K562 (cell line): Measurements from ENCODE around the gene COL4A4. TPM values are rescaled to one million over a fixed set of nuclear protein-coding genes. Genes with fewer than 3 reads are reported as not detected.

Source experiments
- ATAC-seq: fragments of 200-7000 bp; cut with Tn5 transposase; 3 replicates; pipeline ENCODE4 v1.9.1; 2020; ENCODE audit warnings: moderate library complexity
- BruUV-seq: library from RNA; stranded (reverse); fragments of 400-500 nt; replicated peaks from 2 replicates; lab custom pipeline; 2021; lab: Mats Ljungman, UMichigan
- CTCF ChIA-PET: fragments of 300-600 bp; formaldehyde crosslinking; extraction: SDS; loops from one replicate; lab custom pipeline; 2021; ENCODE audit warnings: low intra/inter-chr PET ratio; lab: Yijun Ruan, JAX
- POLR2A ChIA-PET: fragments of 300-600, 350-650 bp; sonication (Branson Sonifier 250); formaldehyde crosslinking; extraction: SDS; loops from one replicate; lab custom pipeline; 2021; ENCODE audit warnings: antibody characterized with exemption, inconsistent platforms; lab: Yijun Ruan, JAX
- DNase-seq, 4 experiments: peaks; one replicate each; pipeline versions ENCODE4 v3.0.0 to v3.0.0-alpha.2; 2011 to 2018; ENCODE audit warnings: low spot score in 3 of 4, mixed read lengths in 3 of 4; ENCODE audit errors: extremely low read depth in 1 of 4
- FAIRE-seq: peaks from 2 replicates; lab custom pipeline; 2011; peaks lifted over from hg19 to GRCh38; lab: Jason Lieb, UNC
- H2AFZ ChIP-seq: 2 replicates; pipeline ENCODE4 v1.6.0; 2011; ENCODE audit warnings: low read depth, low read length, control low read depth, inconsistent platforms
- H3K27ac ChIP-seq: fragments of 200-600 bp; 3 replicates; pipeline ENCODE4 v1.8.0; 2011; ENCODE audit warnings: low read depth, mild to moderate bottlenecking, control low read depth, inconsistent platforms, low read length, moderate library complexity, mixed read lengths; ENCODE audit errors: extremely low read depth
- H3K27me3 ChIP-seq, 2 experiments: fragments of 300-600 bp in 1 of 2; 2 replicates in 1 of 2; 3 replicates in 1 of 2; pipeline versions ENCODE4 v1.6.0 to v1.8.0; 2011; ENCODE audit warnings: inconsistent platforms in 2 of 2, low read length in 2 of 2, mild to moderate bottlenecking in 1 of 2, mixed read lengths in 1 of 2, moderate library complexity in 1 of 2; ENCODE audit not compliant: control insufficient read depth in 2 of 2, insufficient read depth in 2 of 2
- H3K36me3 ChIP-seq: fragments of 300-600 bp; 3 replicates; pipeline ENCODE4 v1.8.0; 2011; ENCODE audit warnings: mild to moderate bottlenecking, low read length, inconsistent platforms; ENCODE audit not compliant: control insufficient read depth, insufficient read depth
- H3K4me1 ChIP-seq, 2 experiments: fragments of 200-600 bp in 1 of 2; replicated peaks in 1 of 2; 2 replicates in 1 of 2; 3 replicates in 1 of 2; pipeline versions ENCODE4 v1.5.1 to v1.8.0; 2011; ENCODE audit warnings: inconsistent platforms in 2 of 2, low read length in 2 of 2, mild to moderate bottlenecking in 1 of 2, mixed read lengths in 1 of 2, moderate library complexity in 1 of 2; ENCODE audit not compliant: control insufficient read depth in 2 of 2, insufficient read depth in 2 of 2
- H3K4me2 ChIP-seq: 2 replicates; pipeline ENCODE4 v1.6.1; 2011; ENCODE audit warnings: low read length, control low read depth, inconsistent platforms, mixed read lengths; ENCODE audit not compliant: insufficient read depth
- H3K4me3 ChIP-seq: fragments of 200-600 bp; sonication (generic), shearing (Covaris generic); 2 replicates; pipeline ENCODE4 v1.5.1; 2016; ENCODE audit warnings: control low read depth, inconsistent platforms
- H3K79me2 ChIP-seq: fragments of 200-600 bp; 3 replicates; pipeline ENCODE4 v1.8.0; 2011; ENCODE audit warnings: low read length, inconsistent platforms; ENCODE audit not compliant: control insufficient read depth, insufficient read depth
- H3K9ac ChIP-seq, 2 experiments: 2 replicates each; pipeline versions ENCODE4 v1.6.0 to v1.6.1; 2011; ENCODE audit warnings: low read depth in 2 of 2, low read length in 2 of 2, control low read depth in 1 of 2, inconsistent platforms in 1 of 2, mild to moderate bottlenecking in 1 of 2, mixed read lengths in 1 of 2; ENCODE audit not compliant: insufficient read depth in 1 of 2
- H3K9me1 ChIP-seq: one replicate; pipeline ENCODE4 v1.6.0; 2011; ENCODE audit warnings: inconsistent platforms, mild to moderate bottlenecking, low read length, moderate library complexity; ENCODE audit not compliant: control insufficient read depth, insufficient read depth
- H3K9me3 ChIP-seq: replicated peaks from 2 replicates; pipeline ENCODE4 v1.5.1; 2011; ENCODE audit warnings: low read depth, low read length, inconsistent platforms; ENCODE audit not compliant: control insufficient read depth, insufficient read depth
- H4K20me1 ChIP-seq: replicated peaks from 2 replicates; pipeline ENCODE4 v1.6.1; 2011; ENCODE audit warnings: low read length, inconsistent platforms, mixed read lengths; ENCODE audit not compliant: control insufficient read depth, insufficient read depth
- E2F8 ChIP-seq: fragments of 450-650 bp; IDR thresholded peaks from 2 replicates; pipeline ENCODE4 v1.7.1; 2018; ENCODE audit warnings: mild to moderate bottlenecking, low read depth; ENCODE audit not compliant: partially characterized antibody
- MITF ChIP-seq: IDR thresholded peaks from 2 replicates; pipeline ENCODE4 v1.6.1; 2014; ENCODE audit warnings: antibody characterized with exemption
- PRPF4 ChIP-seq: fragments of 200-400 bp; formaldehyde crosslinking; IDR thresholded peaks from one replicate; pipeline ENCODE4 v1.6.1; 2017; ENCODE audit warnings: low read length, low read depth, mild to moderate bottlenecking; ENCODE audit not compliant: insufficient read depth, poor library complexity, severe bottlenecking
- TCFL5 ChIP-seq: fragments of 250-450 bp; sonication (Bioruptor Pico); conservative IDR thresholded peaks from 2 replicates; pipeline ENCODE4 v1.6.1; 2021; ENCODE audit warnings: mild to moderate bottlenecking, moderate library complexity, matching md5 sums
- XRCC5 ChIP-seq: fragments of 200-400 bp; formaldehyde crosslinking; IDR thresholded peaks from 2 replicates; pipeline ENCODE4 v1.6.1; 2017; ENCODE audit warnings: low read depth, mild to moderate bottlenecking, low read length
- ZKSCAN3 ChIP-seq: fragments of 250-450 bp; sonication (Bioruptor Pico); IDR thresholded peaks from 2 replicates; pipeline ENCODE4 v1.4.0; 2020
- ZNF347 ChIP-seq: fragments of 450-650 bp; formaldehyde crosslinking; IDR thresholded peaks from 2 replicates; pipeline ENCODE4 v1.4.0; 2020; ENCODE audit warnings: low read depth, mild to moderate bottlenecking, moderate library complexity
- WGBS: fragments of 100-300 bp; shearing (Covaris generic); methylation state at CpG from one replicate; pipeline ENCODE4 v1.1.6; 2016; ENCODE audit warnings: low coverage, mixed read lengths; ENCODE audit not compliant: insufficient coverage; ENCODE audit errors: missing lambda C conversion rate; 5-methylcytosine and 5-hydroxymethylcytosine counted together
- in situ Hi-C: fragments of 300-500 bp; cut with MboI; formaldehyde crosslinking; loops from 4 replicates; pipeline ENCODE4 v1.15.0; 2018; ENCODE audit warnings: inconsistent platforms, mixed read lengths
- intact Hi-C: fragments of 100-400 bp; cut with micrococcal nuclease; formaldehyde crosslinking; loops from 2 replicates; pipeline ENCODE4 v1.14.2; 2022
- polyA plus RNA-seq, 8 experiments: library from polyadenylated mRNA; depleted of rRNA in 4 of 8; stranded (reverse) in 5 of 8; unstranded in 3 of 8; fragments of >200 nt; fragmentation: Nextera tagmentation in 2 of 8; fragmentation: Illumina TruSeq in 1 of 8; extraction: Ambion mirVana in 2 of 8; extraction: Trizol in 1 of 8; gene quantifications; 2 replicates each; pipeline versions ENCODE4 v1.2.1 to v1.2.3, GENCODE V29; 2011 to 2014; ENCODE audit warnings: inconsistent platforms in 1 of 8, missing spikeins in 1 of 8
- total RNA-seq, 7 experiments: library from RNA; depleted of rRNA in 6 of 7; stranded (reverse); fragments of >200 nt in 6 of 7; fragmentation: Illumina TruSeq in 2 of 7; extraction: Trizol in 2 of 7; gene quantifications; 2 replicates each; pipeline versions ENCODE4 v1.2.1 to v1.2.3, GENCODE V29; 2011 to 2021; ENCODE audit warnings: low replicate concordance in 1 of 7

COL4A4 gene
- total and polyA plus RNA-seq, 9 of the 15 experiments (the other 6 are each of a cell fraction or from before 2014, with no cell fraction given), result under 0.01 to 0.01 TPM; not detected in 7

GRCh38 chr2:227188292-227188691 is 24.3 kb upstream of the COL4A4 start:
- no peak for FAIRE-seq
- POLR2A ChIA-PET, result no interaction called here
- DNase-seq, result no peak

More at GRCh38 chr2:227188292-227188691, 24.3 kb upstream of the COL4A4 start:
- TF ChIP-seq E2F8 (no peak), ZKSCAN3 (no peak), ZNF347 (CRISPR knock-in tag) (no peak), XRCC5 (no peak), PRPF4 (no peak), MITF (no peak), TCFL5 (no peak)
- Histone ChIP-seq H3K4me2 (no peak overlapping the region), H2AFZ (no peak overlapping the region), H3K36me3 (no peaks in the 10 kb centered on the region), H3K79me2 (no peaks in the 10 kb centered on the region), H3K27ac (no peak overlapping the region), H3K9me1 (no peaks in the 10 kb centered on the region), H3K4me3 (no peak overlapping the region), H3K4me1 (no peaks in the 10 kb centered on the region), H4K20me1 (no peaks in the 10 kb centered on the region), H3K9ac (no peak overlapping the region), H3K9me3 (no peaks in the 10 kb centered on the region), H3K27me3 (no peaks in the 10 kb centered on the region)
- CTCF ChIA-PET, result no interaction called here
- intact Hi-C loops, result no loop called here
- ATAC-seq, result no peak
- in situ Hi-C loops, result no loop called here
- no TSS peak for BruUV-seq
- WGBS, result 0% methylated on average over 4 of the region's 6 CpGs
